GM18951 (cell line): ENCODE data around the gene FAM200B.

ENCODE experiments used
- POLR2A ChIP-seq: IDR thresholded peaks from 4 replicates; pipeline ENCODE4 v1.6.1; 2011; ENCODE audit warnings: mild to moderate bottlenecking; ENCODE audit not compliant: insufficient read length, insufficient read depth; ENCODE audit errors: extremely low read depth
- in situ Hi-C: fragments of 300-500 bp; cut with MboI; formaldehyde crosslinking; loops from one replicate; pipeline ENCODE4 v1.12.0; 2022; ENCODE audit warnings: low sequenced_read_pairs, mixed read lengths, inconsistent platforms; ENCODE audit not compliant: unreplicated experiment

FAM200B gene

GRCh38 chr4:15736514-15737050, 55.0 kb downstream of the FAM200B start:
- no peak for TF ChIP-seq POLR2A
- in situ Hi-C loops, result no loop called here

- TF ChIP-seq POLR2A, result no peak
- in situ Hi-C loops, result no loop called here
Measured at GRCh38 chr4:15737255-15737654, 55.6 kb downstream of the FAM200B start.

DNA sequence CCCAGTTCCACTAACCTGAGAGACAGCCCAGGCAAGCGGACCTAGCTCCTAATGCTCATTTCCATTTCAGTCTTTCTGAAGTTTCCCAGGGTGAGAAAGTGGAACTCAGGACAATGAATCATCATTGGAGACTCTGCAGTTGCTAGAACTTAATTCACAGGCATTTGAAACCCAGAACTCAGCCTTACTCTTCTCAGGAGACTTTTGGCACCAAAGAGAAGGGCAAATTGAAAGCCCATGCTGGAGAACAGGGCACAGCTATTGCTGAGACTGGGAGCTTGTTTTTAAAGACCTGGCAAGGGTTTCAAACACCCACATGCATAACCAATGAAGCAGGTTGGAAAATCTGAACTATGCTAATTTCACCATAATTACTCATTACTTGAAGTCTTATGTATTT, 57.2 kb downstream of the FAM200B start:
- no peak for TF ChIP-seq POLR2A
- in situ Hi-C loops, result no loop called here
